ENCODE data around the gene PDE5A.
"Not testable (repeated sequence)": the region's sequence is repeated elsewhere in the genome, so short reads cannot be mapped to it uniquely, and the experiment has no call there.

PDE5A gene

GRCh38 chr4:119646347-119647071, 17.9 kb upstream of the PDE5A start:
- no peak for DNase-seq (ENCODE audit: low spot score)

- no peak for DNase-seq (ENCODE audit: low spot score)
These were observed 14.9 kb upstream of the PDE5A start for GRCh38 chr4:119643306-119644042.

GRCh38 chr4:119641765-119642164, 13.2 kb upstream of the PDE5A start:
- no peak for DNase-seq (ENCODE audit: low spot score)

GRCh38 chr4:119638359-119638758, 9.8 kb upstream of the PDE5A start:
- DNase-seq (ENCODE audit: low spot score), result no peak

- not testable (repeated sequence) for DNase-seq (ENCODE audit: low spot score)
These were observed 8.2 kb upstream of the PDE5A start for GRCh38 chr4:119636851-119637250.

GRCh38 chr4:119632216-119632615, 3.6 kb upstream of the PDE5A start:
- DNase-seq (ENCODE audit: low spot score), result no peak

- DNase-seq (ENCODE audit: low spot score), result no peak
These were observed 503 bp upstream of the PDE5A start for GRCh38 chr4:119629142-119629471.

GRCh38 chr4:119627267-119628255, 1.0 kb downstream of the PDE5A start:
- DNase-seq (ENCODE audit: low spot score), result peak; percentile 35

- DNase-seq (ENCODE audit: low spot score), result peak; percentile 2
These were observed 1.7 kb downstream of the PDE5A start for GRCh38 chr4:119626943-119627266.

- no peak for DNase-seq (ENCODE audit: low spot score)
These were observed 2.2 kb downstream of the PDE5A start for GRCh38 chr4:119626420-119626819.

- DNase-seq (ENCODE audit: low spot score), result no peak
These were observed 2.8 kb downstream of the PDE5A start for GRCh38 chr4:119625761-119626160.

GRCh38 chr4:119624356-119624755, 4.2 kb downstream of the PDE5A start:
- DNase-seq (ENCODE audit: low spot score), result no peak

GRCh38 chr4:119623025-119623424, 5.6 kb downstream of the PDE5A start:
- DNase-seq (ENCODE audit: low spot score), result no peak

- DNase-seq (ENCODE audit: low spot score), result no peak
These were observed 13.4 kb downstream of the PDE5A start for GRCh38 chr4:119615068-119615719.

GRCh38 chr4:119604266-119604665, 24.3 kb downstream of the PDE5A start:
- DNase-seq (ENCODE audit: low spot score), result no peak

GRCh38 chr4:119602366-119602765, 26.2 kb downstream of the PDE5A start:
- no peak for DNase-seq (ENCODE audit: low spot score)

- no peak for DNase-seq (ENCODE audit: low spot score)
These were observed 30.1 kb downstream of the PDE5A start for GRCh38 chr4:119598521-119598920.

- DNase-seq (ENCODE audit: low spot score), result no peak
These were observed 31.2 kb downstream of the PDE5A start for GRCh38 chr4:119597377-119597776.

GRCh38 chr4:119593698-119594097, 34.9 kb downstream of the PDE5A start:
- no peak for DNase-seq (ENCODE audit: low spot score)

- DNase-seq (ENCODE audit: low spot score), result no peak
These were observed 35.8 kb downstream of the PDE5A start for GRCh38 chr4:119592830-119593229.

- no peak for DNase-seq (ENCODE audit: low spot score)
These were observed 39.4 kb downstream of the PDE5A start for GRCh38 chr4:119589165-119589564.

- no peak for DNase-seq (ENCODE audit: low spot score)
These were observed 40.8 kb downstream of the PDE5A start for GRCh38 chr4:119587796-119588195.
